Kidney (tissue), 14 donors: ENCODE measurements around the gene MATR3. TPM values are rescaled to one million over a fixed set of nuclear protein-coding genes. Genes with fewer than 3 reads are reported as not detected.
A peak's percentile ranks its signal among the peaks of the same experiment; 100 is the strongest.

Source experiments
- DNase-seq, 5 donors: peaks; one replicate each; pipeline ENCODE4 v3.0.0-alpha.2; 2013 to 2020
- FAIRE-seq: peaks from 2 replicates; lab custom pipeline; 2012; peaks lifted over from hg19 to GRCh38; lab: Jason Lieb, UNC
- H3K27ac ChIP-seq, 2 donors: one replicate each; pipeline ENCODE4 v1.7.0; 2013; ENCODE audit warnings: low read depth in 2 of 2, low read length in 2 of 2, inconsistent platforms in 1 of 2
- H3K27me3 ChIP-seq: one replicate; pipeline ENCODE4 v1.7.1; 2013; ENCODE audit warnings: low read length, inconsistent platforms; ENCODE audit not compliant: control insufficient read depth, insufficient read depth
- H3K36me3 ChIP-seq, 3 donors: one replicate each; pipeline versions ENCODE4 v1.7.0 to v1.7.1; 2013; ENCODE audit warnings: low read length in 3 of 3, control low read depth in 1 of 3, inconsistent platforms in 1 of 3; ENCODE audit not compliant: insufficient read depth in 3 of 3, control insufficient read depth in 2 of 3
- H3K4me1 ChIP-seq, 3 donors: one replicate each; pipeline versions ENCODE4 v1.7.0 to v1.7.1; 2013; ENCODE audit warnings: low read length in 3 of 3, inconsistent platforms in 1 of 3, low read depth in 1 of 3; ENCODE audit not compliant: control insufficient read depth in 2 of 3, insufficient read depth in 2 of 3
- H3K4me3 ChIP-seq, 3 donors: one replicate each; pipeline versions ENCODE4 v1.7.0 to v1.8.1; 2013; ENCODE audit warnings: low read length in 3 of 3, control low read depth in 1 of 3, inconsistent platforms in 1 of 3
- H3K9ac ChIP-seq, 3 donors: one replicate each; pipeline versions ENCODE4 v1.7.0 to v1.7.1; 2013; ENCODE audit warnings: low read length in 3 of 3, control low read depth in 1 of 3, inconsistent platforms in 1 of 3
- H3K9me3 ChIP-seq, 3 donors: one replicate each; pipeline versions ENCODE4 v1.7.0 to v1.7.1; 2013; ENCODE audit warnings: low read length in 3 of 3, control low read depth in 1 of 3, inconsistent platforms in 1 of 3; ENCODE audit not compliant: control insufficient read depth in 2 of 3, insufficient read depth in 1 of 3
- intact Hi-C: fragments of 100-400 bp; cut with DNase I; formaldehyde crosslinking; loops from one replicate; pipeline ENCODE4 v1.11.1; 2022
- polyA plus RNA-seq: library from polyadenylated mRNA; stranded (reverse); fragments of 350-450 nt; fragmentation: Illumina TruSeq; extraction: RNeasy Lipid Tissue Mini Kit (QIAGEN cat#74804); gene quantifications from one replicate; pipeline ENCODE4 v1.2.3, GENCODE V29; 2014; ENCODE audit warnings: low read depth, low replicate concordance; ENCODE audit not compliant: insufficient read depth
- total RNA-seq: library from RNA; stranded (reverse); fragmentation: NEBNext Ultra II Directional; extraction: Animal tissue kit (Norgen Biotek cat#: 25700); gene quantifications from one replicate; pipeline ENCODE4 v1.2.1, GENCODE V29; 2021
- TF ChIP-seq, protein P1 (sequence below): IDR thresholded peaks from 3 replicates; pipeline ENCODE4 v1.5.1; 2012; ENCODE audit warnings: mild to moderate bottlenecking, moderate library complexity, borderline replicate concordance; ENCODE audit not compliant: insufficient read depth; ENCODE audit errors: extremely low read depth
- donor health status: control.
- donor health status: control.
- donor health status: control.
- donor health status: control.
- donor health status: control.
- donor health status: DM: yes; HTN: yes; CAD: no.
- donor health status: Normal renal cell carcinoma (clear cell type).

MATR3 gene
- total and polyA plus RNA-seq, 2 donors from 2014 or later, result 124 to 215 TPM

DNA sequence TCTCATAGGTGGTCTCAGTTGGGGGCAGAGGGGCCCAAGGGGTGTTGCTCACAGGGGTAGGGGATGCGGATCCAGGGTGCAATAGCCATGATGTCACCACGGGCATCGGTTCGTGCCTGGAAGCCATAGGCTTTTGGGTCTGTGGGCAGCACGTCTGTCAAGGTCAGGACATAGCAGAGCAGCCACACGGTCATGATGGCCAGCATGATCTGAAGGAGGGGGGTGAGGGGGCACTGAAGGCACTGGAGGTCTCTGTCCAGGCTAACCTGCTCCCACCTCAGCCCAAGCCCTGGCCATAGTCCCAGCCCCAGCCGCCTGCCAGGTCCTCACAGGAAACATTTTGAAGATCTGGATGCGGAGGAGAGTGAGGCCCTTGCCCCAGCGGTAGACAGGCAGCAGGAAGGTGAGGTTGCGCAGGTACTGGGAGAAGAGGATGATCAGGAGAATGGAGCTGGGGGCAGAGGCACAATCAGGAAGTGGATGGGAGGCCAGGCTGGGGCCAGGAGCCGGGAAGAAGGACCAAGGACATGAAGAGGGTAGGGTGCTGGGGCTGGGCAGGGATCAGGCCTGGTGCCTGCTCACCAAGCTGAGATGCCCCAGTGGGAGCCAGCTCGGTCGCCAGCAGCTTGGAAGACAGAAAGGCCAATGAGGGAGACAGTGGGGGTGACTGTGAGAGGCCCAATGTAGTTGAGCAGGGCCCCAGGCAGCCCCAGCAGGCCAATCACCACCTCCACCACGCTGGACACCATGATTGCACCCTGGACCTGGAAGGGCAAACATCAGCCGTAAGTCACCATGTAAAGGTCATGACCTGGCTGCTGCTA is 86.3 kb downstream of the MATR3 start:
- Histone ChIP-seq H3K36me3 (peaks cover 0 to 17% (median 0%) of the 10 kb centered on the region in 3 donors), H3K4me1 (peaks cover 0 to 18% (median 16%) of the 10 kb centered on the region in 3 donors), H3K9me3 (no peaks in the 10 kb centered on the region), H3K27me3 (no peaks in the 10 kb centered on the region), H3K9ac (no peak overlapping the region), H3K4me3 (peak overlapping the region in 1 of 3 donors; percentile 37), H3K27ac (no peak overlapping the region)
- intact Hi-C loops, result no loop called here
- DNase-seq (no peak), FAIRE-seq (no peak)
- TF ChIP-seq, protein P1, sequence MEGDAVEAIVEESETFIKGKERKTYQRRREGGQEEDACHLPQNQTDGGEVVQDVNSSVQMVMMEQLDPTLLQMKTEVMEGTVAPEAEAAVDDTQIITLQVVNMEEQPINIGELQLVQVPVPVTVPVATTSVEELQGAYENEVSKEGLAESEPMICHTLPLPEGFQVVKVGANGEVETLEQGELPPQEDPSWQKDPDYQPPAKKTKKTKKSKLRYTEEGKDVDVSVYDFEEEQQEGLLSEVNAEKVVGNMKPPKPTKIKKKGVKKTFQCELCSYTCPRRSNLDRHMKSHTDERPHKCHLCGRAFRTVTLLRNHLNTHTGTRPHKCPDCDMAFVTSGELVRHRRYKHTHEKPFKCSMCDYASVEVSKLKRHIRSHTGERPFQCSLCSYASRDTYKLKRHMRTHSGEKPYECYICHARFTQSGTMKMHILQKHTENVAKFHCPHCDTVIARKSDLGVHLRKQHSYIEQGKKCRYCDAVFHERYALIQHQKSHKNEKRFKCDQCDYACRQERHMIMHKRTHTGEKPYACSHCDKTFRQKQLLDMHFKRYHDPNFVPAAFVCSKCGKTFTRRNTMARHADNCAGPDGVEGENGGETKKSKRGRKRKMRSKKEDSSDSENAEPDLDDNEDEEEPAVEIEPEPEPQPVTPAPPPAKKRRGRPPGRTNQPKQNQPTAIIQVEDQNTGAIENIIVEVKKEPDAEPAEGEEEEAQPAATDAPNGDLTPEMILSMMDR, result no peak

Other genes starting within 250 kb of the MATR3 start
- 48.6 TPM for gene SIL1, start 95.4 kb upstream of the MATR3 start, total RNA-seq
- gene SIL1, start 95.4 kb upstream of the MATR3 start, polyA plus RNA-seq, result 91.7 TPM
- gene PAIP2, start 48.1 kb downstream of the MATR3 start, total RNA-seq, result 68.0 TPM
- 121 TPM for gene PAIP2, start 48.1 kb downstream of the MATR3 start, polyA plus RNA-seq
- 3.5 TPM for gene SLC23A1, start 89.6 kb downstream of the MATR3 start, total RNA-seq
- gene SLC23A1, start 89.6 kb downstream of the MATR3 start, polyA plus RNA-seq, result 31.9 TPM
- 49.6 TPM for gene MZB1, start 96.2 kb downstream of the MATR3 start, total RNA-seq
- gene MZB1, start 96.2 kb downstream of the MATR3 start, polyA plus RNA-seq, result 1.2 TPM
- gene PROB1, start 101.4 kb downstream of the MATR3 start, total RNA-seq, result 3.8 TPM
- gene PROB1, start 101.4 kb downstream of the MATR3 start, polyA plus RNA-seq, result 1.5 TPM
- gene SPATA24, start 110.3 kb downstream of the MATR3 start, total RNA-seq, result 6.8 TPM
- gene SPATA24, start 110.3 kb downstream of the MATR3 start, polyA plus RNA-seq, result 21.6 TPM
- gene DNAJC18, start 145.8 kb downstream of the MATR3 start, total RNA-seq, result 13.7 TPM
- 3.9 TPM for gene DNAJC18, start 145.8 kb downstream of the MATR3 start, polyA plus RNA-seq
- 34.9 TPM for gene ECSCR, start 169.0 kb downstream of the MATR3 start, total RNA-seq
- gene ECSCR, start 169.0 kb downstream of the MATR3 start, polyA plus RNA-seq, result 31.9 TPM
- 0.13 TPM for gene SMIM33, start 177.3 kb downstream of the MATR3 start, total RNA-seq
- not detected for gene SMIM33, start 177.3 kb downstream of the MATR3 start, polyA plus RNA-seq
- 109 TPM for gene STING1, start 189.0 kb downstream of the MATR3 start, total RNA-seq
- gene STING1, start 189.0 kb downstream of the MATR3 start, polyA plus RNA-seq, result 29.8 TPM